ENCODE data around the gene NFKB2. TPM values are rescaled to one million over a fixed set of nuclear protein-coding genes. Genes with fewer than 3 reads are reported as not detected.

The NFKB2 gene
- total RNA-seq, 1 donor from 2014 or later, result 4.0 TPM

DNA sequence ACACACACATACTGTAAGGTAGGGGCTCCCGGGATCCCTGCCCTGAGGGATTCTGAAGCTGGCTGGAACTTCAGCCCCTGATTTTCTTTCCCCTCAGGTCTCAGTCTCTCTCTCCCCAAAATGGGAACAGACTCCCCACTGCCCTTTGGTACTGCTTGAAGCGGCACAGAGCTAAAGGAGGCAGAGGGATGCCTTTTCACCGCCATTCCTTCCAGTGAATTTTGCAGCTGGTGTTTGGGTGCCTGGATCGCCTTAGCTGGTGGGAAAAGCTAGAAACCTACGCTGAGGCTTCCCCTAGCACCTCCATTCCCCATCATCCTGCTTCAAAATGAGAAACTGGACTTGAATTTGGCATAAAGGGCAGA is 39.6 kb downstream of the NFKB2 start:
- H3K36me3 Mint-ChIP-seq, result no peaks in the 10 kb centered on the region
- no peak for DNase-seq (ENCODE audit: low spot score)
- H3K4me2 ChIP-seq, result peak overlapping the region; percentile 83
- H3K9me3 ChIP-seq (ENCODE audit: low read depth), result no peaks in the 10 kb centered on the region
- peaks cover 31% of the 10 kb centered on the region for H3K4me1 Mint-ChIP-seq
- peaks cover 3% of the 10 kb centered on the region for H3K27me3 Mint-ChIP-seq (ENCODE audit: insufficient read depth, low read depth)
- H3K4me3 ChIP-seq, result peak overlapping the region; percentile 37
- H3K4me1 ChIP-seq, result peaks cover 14% of the 10 kb centered on the region
- no peaks in the 10 kb centered on the region for H4K20me1 ChIP-seq (ENCODE audit: low read depth)
- H2AFZ ChIP-seq (replicated peaks), result no peak overlapping the region
- no peak overlapping the region for H3K27ac ChIP-seq
- H3K9ac ChIP-seq, result no peak overlapping the region
- H3F3A ChIP-seq (ENCODE audit: low read depth), result peaks cover 17% of the 10 kb centered on the region
- H3K79me2 ChIP-seq (ENCODE audit: low read depth), result peaks cover 13% of the 10 kb centered on the region
- H3K27me3 ChIP-seq, result peaks cover 41% of the 10 kb centered on the region
- TF ChIP-seq, protein P1, sequence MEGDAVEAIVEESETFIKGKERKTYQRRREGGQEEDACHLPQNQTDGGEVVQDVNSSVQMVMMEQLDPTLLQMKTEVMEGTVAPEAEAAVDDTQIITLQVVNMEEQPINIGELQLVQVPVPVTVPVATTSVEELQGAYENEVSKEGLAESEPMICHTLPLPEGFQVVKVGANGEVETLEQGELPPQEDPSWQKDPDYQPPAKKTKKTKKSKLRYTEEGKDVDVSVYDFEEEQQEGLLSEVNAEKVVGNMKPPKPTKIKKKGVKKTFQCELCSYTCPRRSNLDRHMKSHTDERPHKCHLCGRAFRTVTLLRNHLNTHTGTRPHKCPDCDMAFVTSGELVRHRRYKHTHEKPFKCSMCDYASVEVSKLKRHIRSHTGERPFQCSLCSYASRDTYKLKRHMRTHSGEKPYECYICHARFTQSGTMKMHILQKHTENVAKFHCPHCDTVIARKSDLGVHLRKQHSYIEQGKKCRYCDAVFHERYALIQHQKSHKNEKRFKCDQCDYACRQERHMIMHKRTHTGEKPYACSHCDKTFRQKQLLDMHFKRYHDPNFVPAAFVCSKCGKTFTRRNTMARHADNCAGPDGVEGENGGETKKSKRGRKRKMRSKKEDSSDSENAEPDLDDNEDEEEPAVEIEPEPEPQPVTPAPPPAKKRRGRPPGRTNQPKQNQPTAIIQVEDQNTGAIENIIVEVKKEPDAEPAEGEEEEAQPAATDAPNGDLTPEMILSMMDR (IDR thresholded peaks at IDR 0.05), result no peak
- TF ChIP-seq EZH2 (IDR thresholded peaks at IDR 0.05) (peak; percentile 43), EZH2phosphoT487 (IDR thresholded peaks at IDR 0.05) (no peak)
- H3K36me3 ChIP-seq, result no peaks in the 10 kb centered on the region
- H3K9me3 Mint-ChIP-seq, result no peaks in the 10 kb centered on the region
- H3K27ac Mint-ChIP-seq, result no peak overlapping the region
- peak overlapping the region; percentile 68 for H3K4me3 Mint-ChIP-seq

DNA sequence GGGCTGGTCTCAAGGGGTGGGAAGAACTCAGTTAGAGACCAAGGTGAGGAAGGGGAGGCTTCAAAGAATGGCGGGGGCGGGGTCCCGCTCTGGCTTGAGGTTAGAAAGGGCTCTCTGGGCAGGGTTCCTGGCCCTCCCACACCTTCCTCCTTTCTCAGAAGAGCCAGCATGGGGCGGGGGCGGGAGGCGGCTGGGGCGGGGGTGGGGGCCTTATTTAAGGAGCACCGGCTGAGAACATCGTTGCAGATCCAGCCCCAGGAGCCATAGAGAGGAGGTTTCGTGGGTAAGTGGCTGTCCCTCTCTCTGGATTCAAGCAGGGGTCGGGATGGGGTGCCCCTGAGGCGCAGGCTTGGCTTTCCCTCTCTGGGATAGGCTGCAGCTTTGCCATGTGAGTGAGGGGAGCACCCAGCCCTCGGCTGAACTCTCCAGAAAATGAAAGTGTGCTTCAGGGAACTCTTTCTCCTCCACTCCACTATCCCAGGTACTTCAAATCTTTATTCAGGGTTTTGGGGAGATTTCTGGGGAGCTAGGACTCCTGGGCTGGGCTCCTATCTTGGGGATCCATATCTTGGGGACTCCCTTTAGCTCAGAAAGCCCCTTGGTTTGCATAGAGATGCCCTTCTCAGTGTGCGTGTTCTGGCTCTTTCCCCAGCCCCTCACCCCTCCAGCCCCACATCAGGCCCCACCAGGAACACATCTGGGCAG is 40.2 kb downstream of the NFKB2 start:
- H3K9me3 Mint-ChIP-seq, result no peaks in the 10 kb centered on the region
- no peaks in the 10 kb centered on the region for H3K9me3 ChIP-seq (ENCODE audit: low read depth)
- H3K4me3 ChIP-seq, result peak overlapping the region; percentile 37
- H3K79me2 ChIP-seq (ENCODE audit: low read depth), result peaks cover 13% of the 10 kb centered on the region
- no peaks in the 10 kb centered on the region for H4K20me1 ChIP-seq (ENCODE audit: low read depth)
- H3K4me2 ChIP-seq, result peak overlapping the region; percentile 83
- no peak overlapping the region for H3K27ac Mint-ChIP-seq
- DNase-seq (ENCODE audit: low spot score), result no peak
- H3F3A ChIP-seq (ENCODE audit: low read depth), result peaks cover 14% of the 10 kb centered on the region
- H3K27me3 Mint-ChIP-seq (ENCODE audit: insufficient read depth, low read depth), result peaks cover 3% of the 10 kb centered on the region
- peak overlapping the region; percentile 68 for H3K4me3 Mint-ChIP-seq
- peaks cover 14% of the 10 kb centered on the region for H3K4me1 ChIP-seq
- H3K9ac ChIP-seq, result no peak overlapping the region
- H3K36me3 ChIP-seq, result no peaks in the 10 kb centered on the region
- no peaks in the 10 kb centered on the region for H3K36me3 Mint-ChIP-seq
- no peak overlapping the region for H2AFZ ChIP-seq (replicated peaks)
- peaks cover 41% of the 10 kb centered on the region for H3K27me3 ChIP-seq
- peaks cover 31% of the 10 kb centered on the region for H3K4me1 Mint-ChIP-seq
- no peak overlapping the region for H3K27ac ChIP-seq
- no peak for TF ChIP-seq EZH2phosphoT487 (IDR thresholded peaks at IDR 0.05)

DNA sequence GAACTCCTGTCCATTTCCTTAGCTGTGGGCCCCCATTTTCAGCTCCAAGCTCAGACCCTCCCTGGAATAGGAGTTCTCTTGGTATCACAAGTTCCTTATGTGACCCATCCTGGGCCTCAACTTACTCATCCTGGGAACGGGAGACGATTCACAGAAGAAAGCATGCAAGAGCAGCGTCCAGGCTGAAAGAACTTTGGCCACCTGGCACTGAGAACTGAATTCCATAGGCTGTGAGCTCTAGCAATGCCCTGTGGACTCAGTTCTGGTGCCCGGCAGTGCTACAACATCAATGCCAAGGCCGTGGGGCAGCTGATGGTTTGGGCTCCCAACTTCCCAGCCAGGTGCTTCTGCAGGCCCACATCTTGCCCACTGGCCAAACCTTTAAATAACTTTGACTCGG is 40.8 kb downstream of the NFKB2 start:
- Histone ChIP-seq H3K4me1 (peaks cover 14% of the 10 kb centered on the region), H3K27me3 (peaks cover 41% of the 10 kb centered on the region), H2AFZ (replicated peaks) (no peak overlapping the region), H3K9ac (no peak overlapping the region), H3F3A (ENCODE audit: low read depth) (peaks cover 12% of the 10 kb centered on the region), H3K4me2 (no peak overlapping the region), H4K20me1 (ENCODE audit: low read depth) (no peaks in the 10 kb centered on the region), H3K27ac (no peak overlapping the region), H3K4me3 (no peak overlapping the region), H3K79me2 (ENCODE audit: low read depth) (peaks cover 8% of the 10 kb centered on the region), H3K36me3 (no peaks in the 10 kb centered on the region), H3K9me3 (ENCODE audit: low read depth) (no peaks in the 10 kb centered on the region)
- no peak for DNase-seq (ENCODE audit: low spot score)
- Mint-ChIP-seq H3K27ac (no peak overlapping the region), H3K36me3 (no peaks in the 10 kb centered on the region), H3K4me1 (peaks cover 31% of the 10 kb centered on the region), H3K27me3 (ENCODE audit: insufficient read depth, low read depth) (peaks cover 3% of the 10 kb centered on the region), H3K4me3 (peak overlapping the region; percentile 50), H3K9me3 (no peaks in the 10 kb centered on the region)
- no peak for TF ChIP-seq EZH2phosphoT487 (IDR thresholded peaks at IDR 0.05)
- TF ChIP-seq, protein P1 (IDR thresholded peaks at IDR 0.05), result no peak
- no peak for TF ChIP-seq EZH2 (IDR thresholded peaks at IDR 0.05)

DNA sequence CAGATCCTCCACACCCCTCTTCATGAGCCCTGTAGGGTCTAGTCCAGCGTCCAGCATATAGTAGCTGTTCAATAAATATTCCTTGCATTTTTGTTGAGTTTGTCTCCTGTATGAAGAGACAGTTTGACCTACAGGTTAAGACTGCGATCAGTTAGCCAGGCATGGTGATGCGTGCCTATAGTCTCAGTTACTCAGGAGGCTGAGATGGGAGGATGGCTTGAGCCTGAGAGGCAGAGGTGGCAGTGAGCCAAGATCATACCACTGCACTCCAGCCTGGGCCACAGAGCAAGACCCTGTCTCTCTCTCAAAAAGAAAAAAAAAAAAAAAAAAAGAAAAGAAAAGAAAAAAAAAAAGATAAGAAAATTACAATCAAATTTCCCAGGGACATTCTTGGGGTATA is 42.0 kb downstream of the NFKB2 start:
- H3K36me3 Mint-ChIP-seq, result no peaks in the 10 kb centered on the region
- Histone ChIP-seq H3K4me2 (no peak overlapping the region), H3K79me2 (ENCODE audit: low read depth) (no peaks in the 10 kb centered on the region), H3K4me1 (peaks cover 11% of the 10 kb centered on the region), H2AFZ (replicated peaks) (no peak overlapping the region), H3F3A (ENCODE audit: low read depth) (peaks cover 12% of the 10 kb centered on the region), H4K20me1 (ENCODE audit: low read depth) (no peaks in the 10 kb centered on the region), H3K9me3 (ENCODE audit: low read depth) (no peaks in the 10 kb centered on the region), H3K9ac (no peak overlapping the region), H3K27me3 (peaks cover 42% of the 10 kb centered on the region), H3K36me3 (no peaks in the 10 kb centered on the region), H3K27ac (no peak overlapping the region), H3K4me3 (no peak overlapping the region)
- peaks cover 3% of the 10 kb centered on the region for H3K27me3 Mint-ChIP-seq (ENCODE audit: insufficient read depth, low read depth)
- H3K4me3 Mint-ChIP-seq, result no peak overlapping the region
- H3K9me3 Mint-ChIP-seq, result no peaks in the 10 kb centered on the region
- DNase-seq (ENCODE audit: low spot score), result no peak
- no peak for TF ChIP-seq EZH2 (IDR thresholded peaks at IDR 0.05)
- TF ChIP-seq EZH2phosphoT487 (IDR thresholded peaks at IDR 0.05), result no peak
- TF ChIP-seq, protein P1 (IDR thresholded peaks at IDR 0.05), result no peak
- H3K4me1 Mint-ChIP-seq, result peaks cover 26% of the 10 kb centered on the region
- H3K27ac Mint-ChIP-seq, result no peak overlapping the region
